ENCODE data around the gene TIAM2. TPM values are rescaled to one million over a fixed set of nuclear protein-coding genes. Genes with fewer than 3 reads are reported as not detected.
"Not testable (repeated sequence)": the region's sequence is repeated elsewhere in the genome, so short reads cannot be mapped to it uniquely, and the experiment has no call there.

Gene TIAM2
- total RNA-seq, 4 donors from 2014 or later: 4.2 to 12.7 (median 7.5) TPM

DNA sequence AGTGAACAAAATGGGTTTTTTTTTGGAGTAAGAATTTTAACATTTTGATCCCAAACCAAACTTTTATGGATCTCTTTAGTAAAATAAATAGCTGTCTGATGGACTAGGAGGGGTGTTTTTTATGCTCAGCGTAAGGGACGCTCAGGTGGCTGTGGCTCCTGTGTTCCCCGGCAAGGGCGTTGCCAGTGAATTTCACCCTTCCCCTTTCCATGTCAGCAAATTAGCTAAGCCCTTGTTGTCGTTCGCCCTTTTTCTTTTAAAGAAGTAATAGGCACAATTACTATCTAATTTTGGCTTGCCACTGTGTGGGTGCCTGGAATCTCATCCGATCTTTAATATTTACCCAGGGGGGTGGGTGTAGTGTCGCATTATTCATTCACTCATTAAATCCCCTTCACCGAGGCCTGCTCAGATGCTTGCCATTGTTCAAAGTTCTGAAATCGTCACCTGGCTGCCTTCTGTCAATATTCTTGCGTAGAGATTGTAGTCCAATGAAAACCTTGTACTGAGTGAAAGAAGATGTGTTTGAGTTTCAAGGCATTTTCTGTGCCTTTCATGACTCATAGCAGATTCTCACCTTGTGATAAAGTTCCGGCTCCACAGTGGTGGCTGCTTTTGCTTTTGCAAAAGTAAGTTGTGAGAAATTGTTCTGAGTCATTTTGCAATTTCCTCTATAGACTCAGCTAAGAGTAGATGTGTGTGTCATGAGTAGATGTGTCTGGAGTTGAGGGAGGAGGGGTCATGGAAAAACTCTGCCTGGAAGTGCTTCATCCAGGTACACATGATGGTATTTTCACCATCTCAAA lies 228.7 kb downstream of the TIAM2 start:
- Histone ChIP-seq H3K27me3 (no peaks in the 10 kb centered on the region), H3K4me1 (peaks cover 0 to 3% (median 0%) of the 10 kb centered on the region in 4 donors), H3K27ac (no peak overlapping the region), H3K36me3 (no peaks in the 10 kb centered on the region), H3K9me3 (no peaks in the 10 kb centered on the region), H3K4me3 (no peak overlapping the region)
- TF ChIP-seq POLR2AphosphoS5 (IDR thresholded peaks at IDR 0.05) (no peak), POLR2A (IDR thresholded peaks at IDR 0.05) (no peak), EP300 (IDR thresholded peaks at IDR 0.05; ENCODE audit: low read depth) (no peak)
- TF ChIP-seq, protein P1, sequence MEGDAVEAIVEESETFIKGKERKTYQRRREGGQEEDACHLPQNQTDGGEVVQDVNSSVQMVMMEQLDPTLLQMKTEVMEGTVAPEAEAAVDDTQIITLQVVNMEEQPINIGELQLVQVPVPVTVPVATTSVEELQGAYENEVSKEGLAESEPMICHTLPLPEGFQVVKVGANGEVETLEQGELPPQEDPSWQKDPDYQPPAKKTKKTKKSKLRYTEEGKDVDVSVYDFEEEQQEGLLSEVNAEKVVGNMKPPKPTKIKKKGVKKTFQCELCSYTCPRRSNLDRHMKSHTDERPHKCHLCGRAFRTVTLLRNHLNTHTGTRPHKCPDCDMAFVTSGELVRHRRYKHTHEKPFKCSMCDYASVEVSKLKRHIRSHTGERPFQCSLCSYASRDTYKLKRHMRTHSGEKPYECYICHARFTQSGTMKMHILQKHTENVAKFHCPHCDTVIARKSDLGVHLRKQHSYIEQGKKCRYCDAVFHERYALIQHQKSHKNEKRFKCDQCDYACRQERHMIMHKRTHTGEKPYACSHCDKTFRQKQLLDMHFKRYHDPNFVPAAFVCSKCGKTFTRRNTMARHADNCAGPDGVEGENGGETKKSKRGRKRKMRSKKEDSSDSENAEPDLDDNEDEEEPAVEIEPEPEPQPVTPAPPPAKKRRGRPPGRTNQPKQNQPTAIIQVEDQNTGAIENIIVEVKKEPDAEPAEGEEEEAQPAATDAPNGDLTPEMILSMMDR (IDR thresholded peaks at IDR 0.05): no peak
- intact Hi-C loops (cut with DNase I; ENCODE audit: low total_unique reads) (no loop called here), in situ Hi-C loops (cut with MboI; ENCODE audit: low pct_ligation_motif_present in 1 of 4, low pct_unique_long_range_greater_than_20kb in 1 of 4, low sequenced_read_pairs in 3 of 4) (no loop called here)
- no peak for DNase-seq
- 75 to 76% methylated on average over 10 to 12 of the region's 12 CpGs for WGBS, 2 donors (ENCODE audit: low coverage in 1 of 2)

DNA sequence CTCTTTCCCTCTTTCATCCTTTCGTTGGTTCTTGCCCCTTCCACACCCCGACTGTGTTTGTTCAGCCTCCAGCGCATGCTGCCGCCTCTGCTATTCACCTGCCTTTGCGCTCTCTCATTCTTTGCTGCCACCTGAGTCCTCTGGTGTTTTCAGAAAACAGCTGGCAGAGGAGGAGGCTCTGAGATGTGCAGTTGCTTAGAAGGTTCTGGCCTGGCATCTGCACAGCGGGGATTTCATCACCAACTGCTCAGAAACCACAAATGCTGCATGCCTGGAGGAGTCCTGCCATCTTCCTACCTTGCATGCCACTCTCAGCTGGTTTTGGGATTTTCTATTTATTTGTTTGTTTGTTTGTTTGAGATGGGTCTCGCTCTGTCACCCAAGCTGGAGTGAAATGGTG lies 229.5 kb downstream of the TIAM2 start:
- H3K27ac ChIP-seq: no peak overlapping the region
- DNase-seq: no peak
- no peaks in the 10 kb centered on the region for H3K9me3 ChIP-seq
- intact Hi-C loops (cut with DNase I; ENCODE audit: low total_unique reads): no loop called here
- peaks cover 0 to 3% (median 0%) of the 10 kb centered on the region in 4 donors for H3K4me1 ChIP-seq
- 89 to 90% methylated on average over 7 of the region's 7 CpGs for WGBS, 2 donors (ENCODE audit: low coverage in 1 of 2)
- TF ChIP-seq POLR2A (IDR thresholded peaks at IDR 0.05): no peak
- no peak for TF ChIP-seq EP300 (IDR thresholded peaks at IDR 0.05; ENCODE audit: low read depth)
- TF ChIP-seq, protein P1 (IDR thresholded peaks at IDR 0.05): no peak
- no peak for TF ChIP-seq POLR2AphosphoS5 (IDR thresholded peaks at IDR 0.05)
- in situ Hi-C loops (cut with MboI; ENCODE audit: low pct_ligation_motif_present in 1 of 4, low pct_unique_long_range_greater_than_20kb in 1 of 4, low sequenced_read_pairs in 3 of 4): no loop called here
- H3K4me3 ChIP-seq: no peak overlapping the region
- no peaks in the 10 kb centered on the region for H3K27me3 ChIP-seq
- no peaks in the 10 kb centered on the region for H3K36me3 ChIP-seq

DNA sequence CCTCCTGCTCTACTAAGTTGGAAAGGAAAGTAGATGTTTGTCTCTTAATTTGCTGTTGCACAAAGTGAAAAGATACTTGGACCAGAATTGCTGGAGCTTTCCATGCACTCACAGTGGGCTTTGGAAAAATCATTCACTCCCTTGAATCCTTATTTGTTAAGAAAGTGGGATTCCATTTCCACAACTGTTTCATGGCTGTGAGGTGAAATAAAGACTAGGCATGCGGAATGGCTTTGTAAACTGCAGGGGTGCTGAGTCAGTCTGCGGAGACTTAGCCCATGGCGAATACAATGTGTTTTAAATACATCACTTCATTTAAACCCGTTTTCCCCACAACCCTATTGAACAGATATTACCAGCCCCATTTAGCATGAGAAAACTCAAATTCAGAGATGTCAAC lies 231.9 kb downstream of the TIAM2 start:
- DNase-seq: no peak
- intact Hi-C loops (cut with DNase I; ENCODE audit: low total_unique reads) (no loop called here), in situ Hi-C loops (cut with MboI; ENCODE audit: low pct_ligation_motif_present in 1 of 4, low pct_unique_long_range_greater_than_20kb in 1 of 4, low sequenced_read_pairs in 3 of 4) (no loop called here)
- Histone ChIP-seq H3K27me3 (no peaks in the 10 kb centered on the region), H3K4me1 (peaks cover 0 to 3% (median 0%) of the 10 kb centered on the region in 4 donors), H3K9me3 (no peaks in the 10 kb centered on the region), H3K4me3 (no peak overlapping the region), H3K27ac (no peak overlapping the region), H3K36me3 (no peaks in the 10 kb centered on the region)
- WGBS, 2 donors (ENCODE audit: low coverage in 1 of 2): 90 to 97% methylated on average over 4 of the region's 4 CpGs
- TF ChIP-seq EP300 (IDR thresholded peaks at IDR 0.05; ENCODE audit: low read depth) (no peak), POLR2AphosphoS5 (IDR thresholded peaks at IDR 0.05) (no peak), POLR2A (IDR thresholded peaks at IDR 0.05) (no peak)
- TF ChIP-seq, protein P1 (IDR thresholded peaks at IDR 0.05): no peak

DNA sequence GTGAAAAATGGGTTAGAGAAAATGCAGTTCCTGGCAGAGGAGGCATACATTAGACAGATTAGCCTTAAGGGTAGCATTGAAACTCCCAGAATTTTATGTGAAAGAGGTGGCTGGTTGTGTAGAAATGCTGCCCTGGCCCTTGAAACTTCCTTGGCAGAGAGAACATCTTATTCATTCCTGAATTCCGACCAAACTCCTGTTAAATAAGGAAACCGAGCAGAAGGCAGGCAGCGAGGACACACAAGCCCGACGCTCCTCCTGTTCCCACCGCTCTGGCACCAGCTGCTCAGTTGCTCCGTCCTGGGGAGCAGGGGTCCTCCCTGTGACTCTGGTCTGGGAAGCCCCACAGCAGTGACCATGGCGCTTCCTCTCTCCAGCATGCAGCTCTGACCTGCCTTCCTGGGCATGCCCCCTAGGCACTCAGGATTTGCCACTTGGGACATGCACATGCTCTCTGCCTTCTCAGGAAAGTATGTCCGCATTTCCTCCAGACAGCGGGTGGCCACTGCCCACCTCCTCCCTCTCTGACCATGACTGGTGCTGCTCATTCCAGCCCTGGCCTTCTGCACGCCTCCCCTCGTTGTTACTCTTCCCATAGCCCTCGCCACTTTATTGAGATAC lies 233.5 kb downstream of the TIAM2 start:
- DNase-seq: no peak
- H3K27me3 ChIP-seq: no peaks in the 10 kb centered on the region
- intact Hi-C loops (cut with DNase I; ENCODE audit: low total_unique reads) (no loop called here), in situ Hi-C loops (cut with MboI; ENCODE audit: low pct_ligation_motif_present in 1 of 4, low pct_unique_long_range_greater_than_20kb in 1 of 4, low sequenced_read_pairs in 3 of 4) (no loop called here)
- TF ChIP-seq POLR2AphosphoS5 (IDR thresholded peaks at IDR 0.05) (no peak), EP300 (IDR thresholded peaks at IDR 0.05; ENCODE audit: low read depth) (no peak), POLR2A (IDR thresholded peaks at IDR 0.05) (no peak)
- TF ChIP-seq, protein P1 (IDR thresholded peaks at IDR 0.05): no peak
- no peaks in the 10 kb centered on the region for H3K36me3 ChIP-seq
- 76 to 83% methylated on average over 9 to 13 of the region's 13 CpGs for WGBS, 2 donors (ENCODE audit: low coverage in 1 of 2)
- H3K4me1 ChIP-seq: peaks cover 0 to 3% (median 0%) of the 10 kb centered on the region in 4 donors
- H3K4me3 ChIP-seq: no peak overlapping the region
- no peaks in the 10 kb centered on the region for H3K9me3 ChIP-seq
- peak overlapping the region in 2 of 4 donors; percentile 40 to 60 for H3K27ac ChIP-seq

DNA sequence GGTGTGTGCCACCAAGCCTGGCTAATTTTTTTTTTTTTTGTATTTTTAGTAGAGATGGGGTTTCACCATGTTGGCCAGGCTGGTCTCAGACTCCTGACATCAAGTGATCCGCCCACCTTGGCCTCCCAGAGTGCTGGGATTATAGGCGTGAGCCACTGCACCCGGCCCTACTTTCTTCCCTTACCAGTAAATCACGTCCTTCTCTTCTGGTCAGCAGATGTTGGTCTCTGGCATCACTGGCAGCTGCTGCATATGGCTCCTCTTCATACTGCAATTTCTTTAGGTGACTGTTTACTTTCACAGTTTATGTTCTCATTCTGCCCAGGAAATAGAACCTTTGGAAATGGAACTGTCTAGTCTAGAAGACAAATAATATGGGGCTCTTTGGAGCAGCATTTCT lies 235.9 kb downstream of the TIAM2 start:
- H3K27ac ChIP-seq; DNase-seq; intact Hi-C loops (cut with DNase I; ENCODE audit: low total_unique reads); H3K27me3 ChIP-seq; H3K4me1 ChIP-seq; in situ Hi-C loops (cut with MboI; ENCODE audit: low pct_ligation_motif_present in 1 of 4, low pct_unique_long_range_greater_than_20kb in 1 of 4, low sequenced_read_pairs in 3 of 4); H3K9me3 ChIP-seq; H3K36me3 ChIP-seq; H3K4me3 ChIP-seq: not testable (repeated sequence)
- 89 to 100% methylated on average over 1 to 4 of the region's 4 CpGs for WGBS, 2 donors (ENCODE audit: low coverage in 1 of 2)

Measured in transverse colon (tissue), 4 donors.